Measurements from ENCODE around the gene NMNAT3. TPM values are rescaled to one million over a fixed set of nuclear protein-coding genes. Genes with fewer than 3 reads are reported as not detected.

Gene NMNAT3
- polyA plus RNA-seq, 1 donor, result 15.1 TPM

GRCh38 chr3:139555249-139555648, 122.5 kb downstream of the NMNAT3 start:
- Histone ChIP-seq H3K27me3 (ENCODE audit: control insufficient read depth, insufficient read depth, low read length) (no peaks in the 10 kb centered on the region), H3K36me3 (ENCODE audit: control insufficient read depth, insufficient read depth, low read length) (no peaks in the 10 kb centered on the region)
- DNase-seq, result no peak

DNA sequence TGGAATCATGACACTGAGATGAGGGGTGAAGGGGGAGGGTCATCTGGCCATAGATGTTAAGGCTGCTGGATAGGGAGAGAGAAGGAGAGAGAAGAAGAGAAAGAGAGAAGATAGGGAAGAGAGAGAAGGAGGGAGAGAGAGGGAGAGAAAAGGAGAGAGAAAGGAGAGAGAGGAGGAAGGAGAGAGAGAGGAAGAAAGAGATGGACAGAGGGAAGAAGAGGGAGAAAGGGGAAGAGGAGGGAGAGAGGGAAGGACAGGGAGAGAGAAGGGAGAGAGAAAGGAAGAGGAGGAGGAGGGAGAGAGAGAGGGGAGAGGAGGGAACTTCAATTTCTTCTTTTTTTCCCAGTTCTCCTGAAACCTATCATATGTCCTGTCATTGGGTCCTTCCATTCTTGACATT, 123.1 kb downstream of the NMNAT3 start:
- no peaks in the 10 kb centered on the region for H3K36me3 ChIP-seq (ENCODE audit: control insufficient read depth, insufficient read depth, low read length)
- no peaks in the 10 kb centered on the region for H3K27me3 ChIP-seq (ENCODE audit: control insufficient read depth, insufficient read depth, low read length)
- no peaks in the 10 kb centered on the region for H3K4me1 ChIP-seq (ENCODE audit: control insufficient read depth, insufficient read depth, low read length)
- no peak for DNase-seq
- H3K4me3 ChIP-seq (ENCODE audit: low read length), result no peak overlapping the region
- H3K9me3 ChIP-seq (ENCODE audit: control insufficient read depth, low read depth, low read length), result no peaks in the 10 kb centered on the region
- H3K27ac ChIP-seq (ENCODE audit: low read length), result no peak overlapping the region

More at GRCh38 chr3:139555249-139555648, 122.5 kb downstream of the NMNAT3 start:
- H3K27ac ChIP-seq (ENCODE audit: low read length), result no peak overlapping the region
- no CpG with 5 or more reads among the region's 2 CpGs for WGBS (ENCODE audit: insufficient coverage, low lambda C conversion rate)
- H3K9me3 ChIP-seq (ENCODE audit: control insufficient read depth, low read depth, low read length), result no peaks in the 10 kb centered on the region
- H3K4me3 ChIP-seq (ENCODE audit: low read length), result no peak overlapping the region
- no peaks in the 10 kb centered on the region for H3K4me1 ChIP-seq (ENCODE audit: control insufficient read depth, insufficient read depth, low read length)

DNA sequence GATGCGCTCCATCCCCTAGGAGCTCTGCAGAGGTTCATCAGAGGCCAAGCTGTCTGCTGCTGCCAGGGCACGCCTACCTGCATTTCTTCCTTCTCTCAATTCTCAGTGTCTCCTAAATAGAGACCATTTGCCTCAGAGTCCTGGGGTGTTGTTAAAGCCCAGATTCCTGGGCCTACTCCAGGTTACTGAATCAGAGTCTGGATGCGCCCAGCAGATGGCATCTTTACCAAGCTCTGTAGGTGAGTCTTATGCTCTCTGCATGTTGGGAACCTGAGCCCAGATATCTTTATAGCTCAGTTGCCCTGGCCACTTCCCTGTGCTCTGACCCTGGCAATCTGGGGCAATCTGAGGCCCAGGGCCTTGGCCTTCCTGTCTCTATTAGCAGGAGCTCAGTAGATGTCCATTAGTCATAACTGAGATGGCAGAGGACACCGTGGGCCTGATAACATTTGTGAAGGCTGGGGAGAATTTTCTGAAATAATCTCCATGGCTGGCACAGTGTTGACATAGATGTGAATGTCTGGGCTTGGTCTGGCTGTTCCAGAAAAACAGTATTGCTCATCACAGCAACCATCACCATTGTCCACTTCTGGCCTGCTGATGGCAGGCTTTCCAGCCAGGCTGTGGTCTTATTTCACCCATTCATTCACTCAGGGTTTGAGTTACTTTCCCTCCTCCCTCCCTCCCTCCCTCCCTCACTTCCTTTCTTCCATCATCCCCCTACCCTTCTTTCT, 125.0 kb downstream of the NMNAT3 start:
- Histone ChIP-seq H3K4me3 (ENCODE audit: low read length) (no peak overlapping the region), H3K9me3 (ENCODE audit: control insufficient read depth, low read depth, low read length) (no peaks in the 10 kb centered on the region), H3K36me3 (ENCODE audit: control insufficient read depth, insufficient read depth, low read length) (no peaks in the 10 kb centered on the region), H3K27ac (ENCODE audit: low read length) (no peak overlapping the region), H3K4me1 (ENCODE audit: control insufficient read depth, insufficient read depth, low read length) (no peaks in the 10 kb centered on the region), H3K27me3 (ENCODE audit: control insufficient read depth, insufficient read depth, low read length) (no peaks in the 10 kb centered on the region)
- WGBS (ENCODE audit: insufficient coverage, low lambda C conversion rate), result no CpG with 5 or more reads among the region's 4 CpGs
- DNase-seq, result no peak

- Histone ChIP-seq H3K9me3 (ENCODE audit: control insufficient read depth, low read depth, low read length) (no peaks in the 10 kb centered on the region), H3K4me1 (ENCODE audit: control insufficient read depth, insufficient read depth, low read length) (no peaks in the 10 kb centered on the region), H3K27ac (ENCODE audit: low read length) (no peak overlapping the region), H3K4me3 (ENCODE audit: low read length) (no peak overlapping the region), H3K27me3 (ENCODE audit: control insufficient read depth, insufficient read depth, low read length) (no peaks in the 10 kb centered on the region), H3K36me3 (ENCODE audit: control insufficient read depth, insufficient read depth, low read length) (no peaks in the 10 kb centered on the region)
- 100% methylated on average over 1 of the region's 5 CpGs for WGBS (ENCODE audit: insufficient coverage, low lambda C conversion rate)
- no peak for DNase-seq
Measured at GRCh38 chr3:139548801-139549200, 129.0 kb downstream of the NMNAT3 start.

GRCh38 chr3:139547666-139548065, 130.1 kb downstream of the NMNAT3 start:
- Histone ChIP-seq H3K27me3 (ENCODE audit: control insufficient read depth, insufficient read depth, low read length) (no peaks in the 10 kb centered on the region), H3K27ac (ENCODE audit: low read length) (no peak overlapping the region), H3K4me3 (ENCODE audit: low read length) (no peak overlapping the region), H3K36me3 (ENCODE audit: control insufficient read depth, insufficient read depth, low read length) (no peaks in the 10 kb centered on the region), H3K9me3 (ENCODE audit: control insufficient read depth, low read depth, low read length) (no peaks in the 10 kb centered on the region), H3K4me1 (ENCODE audit: control insufficient read depth, insufficient read depth, low read length) (no peaks in the 10 kb centered on the region)
- no peak for DNase-seq

GRCh38 chr3:139546772-139547171, 131.0 kb downstream of the NMNAT3 start:
- Histone ChIP-seq H3K27me3 (ENCODE audit: control insufficient read depth, insufficient read depth, low read length) (no peaks in the 10 kb centered on the region), H3K36me3 (ENCODE audit: control insufficient read depth, insufficient read depth, low read length) (no peaks in the 10 kb centered on the region), H3K4me1 (ENCODE audit: control insufficient read depth, insufficient read depth, low read length) (no peaks in the 10 kb centered on the region), H3K4me3 (ENCODE audit: low read length) (no peak overlapping the region), H3K27ac (ENCODE audit: low read length) (no peak overlapping the region), H3K9me3 (ENCODE audit: control insufficient read depth, low read depth, low read length) (no peaks in the 10 kb centered on the region)
- no peak for DNase-seq
- WGBS (ENCODE audit: insufficient coverage, low lambda C conversion rate), result no CpG with 5 or more reads among the region's 3 CpGs

- DNase-seq, result no peak
- Histone ChIP-seq H3K4me3 (ENCODE audit: low read length) (no peak overlapping the region), H3K36me3 (ENCODE audit: control insufficient read depth, insufficient read depth, low read length) (no peaks in the 10 kb centered on the region), H3K9me3 (ENCODE audit: control insufficient read depth, low read depth, low read length) (no peaks in the 10 kb centered on the region), H3K27ac (ENCODE audit: low read length) (no peak overlapping the region), H3K27me3 (ENCODE audit: control insufficient read depth, insufficient read depth, low read length) (no peaks in the 10 kb centered on the region), H3K4me1 (ENCODE audit: control insufficient read depth, insufficient read depth, low read length) (peaks cover 19% of the 10 kb centered on the region)
- WGBS (ENCODE audit: insufficient coverage, low lambda C conversion rate), result 83% methylated on average over 1 of the region's 5 CpGs
Measured at GRCh38 chr3:139541532-139542288, 136.1 kb downstream of the NMNAT3 start.

GRCh38 chr3:139540651-139541531, 136.9 kb downstream of the NMNAT3 start:
- peaks cover 5% of the 10 kb centered on the region for H3K36me3 ChIP-seq (ENCODE audit: control insufficient read depth, insufficient read depth, low read length)
- H3K27ac ChIP-seq (ENCODE audit: low read length), result no peak overlapping the region
- WGBS (ENCODE audit: insufficient coverage, low lambda C conversion rate), result 60% methylated on average over 4 of the region's 6 CpGs
- H3K27me3 ChIP-seq (ENCODE audit: control insufficient read depth, insufficient read depth, low read length), result no peaks in the 10 kb centered on the region
- H3K4me1 ChIP-seq (ENCODE audit: control insufficient read depth, insufficient read depth, low read length), result peaks cover 19% of the 10 kb centered on the region
- DNase-seq, result peak in 1 of 2 donors; percentile 46
- no peaks in the 10 kb centered on the region for H3K9me3 ChIP-seq (ENCODE audit: control insufficient read depth, low read depth, low read length)
- no peak overlapping the region for H3K4me3 ChIP-seq (ENCODE audit: low read length)

GRCh38 chr3:139538733-139539132, 139.0 kb downstream of the NMNAT3 start:
- Histone ChIP-seq H3K27me3 (ENCODE audit: control insufficient read depth, insufficient read depth, low read length) (no peaks in the 10 kb centered on the region), H3K4me1 (ENCODE audit: control insufficient read depth, insufficient read depth, low read length) (peaks cover 38% of the 10 kb centered on the region), H3K9me3 (ENCODE audit: control insufficient read depth, low read depth, low read length) (no peaks in the 10 kb centered on the region), H3K27ac (ENCODE audit: low read length) (peak overlapping the region; percentile 33), H3K36me3 (ENCODE audit: control insufficient read depth, insufficient read depth, low read length) (peaks cover 5% of the 10 kb centered on the region), H3K4me3 (ENCODE audit: low read length) (peak overlapping the region; percentile 65)
- WGBS (ENCODE audit: insufficient coverage, low lambda C conversion rate), result no CpG with 5 or more reads among the region's 21 CpGs
- DNase-seq, result peak; percentile 51 to 76
